ENCODE results near the gene ALDH1L2.
"Not testable (repeated sequence)": the region's sequence is repeated elsewhere in the genome, so short reads cannot be mapped to it uniquely, and the experiment has no call there.

ALDH1L2 gene

GRCh38 chr12:105084251-105085250 lies at the start of gene ALDH1L2:
Gene ALDH1L2, minus strand, starts transcription at chr12:105084458. Its CDS starts 22 bp downstream, at chr12:105084436.
- peak; percentile 28 to 40 for DNase-seq

DNA sequence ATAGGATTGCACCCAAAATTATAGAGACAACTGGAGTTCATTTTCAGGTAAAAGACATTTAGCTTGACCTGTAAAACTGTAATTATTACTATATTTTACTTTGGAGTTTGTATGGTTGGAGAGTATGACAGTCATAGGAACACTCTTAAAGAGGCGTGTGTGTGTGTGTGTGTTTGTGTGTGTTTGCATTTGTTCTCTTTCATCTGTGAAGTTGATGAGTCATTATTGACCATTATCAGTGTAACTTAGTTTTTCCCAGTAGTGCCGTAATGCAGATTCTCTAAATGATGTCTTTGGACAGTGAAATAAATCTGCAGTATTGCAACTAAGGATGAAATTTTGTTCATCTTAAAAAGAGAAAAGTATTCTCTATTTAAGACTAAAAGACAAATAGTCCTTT lies 36.3 kb upstream of the ALDH1L2 start:
- DNase-seq, result no peak

DNA sequence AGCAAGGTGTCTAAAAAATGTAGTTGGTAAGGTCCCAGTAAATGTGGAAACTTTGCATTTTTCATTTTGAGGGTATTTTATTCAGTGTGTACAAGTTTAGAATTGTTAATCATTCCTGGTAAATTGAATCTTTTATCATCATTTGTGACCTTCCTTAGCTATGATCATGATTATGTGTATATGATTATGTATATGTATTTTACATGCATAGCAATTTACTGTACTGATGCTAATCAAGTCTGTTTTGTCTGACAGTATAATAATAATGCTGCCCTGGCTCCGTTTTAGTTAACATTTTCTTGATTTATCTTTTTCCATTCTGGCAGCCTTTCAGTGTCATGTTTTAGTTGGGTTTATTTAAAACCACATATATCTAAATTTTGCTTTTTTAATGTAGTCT lies 32.7 kb upstream of the ALDH1L2 start:
- no peak for DNase-seq

- no peak for DNase-seq
Measured at GRCh38 chr12:105113094-105113493, 28.8 kb upstream of the ALDH1L2 start.

DNA sequence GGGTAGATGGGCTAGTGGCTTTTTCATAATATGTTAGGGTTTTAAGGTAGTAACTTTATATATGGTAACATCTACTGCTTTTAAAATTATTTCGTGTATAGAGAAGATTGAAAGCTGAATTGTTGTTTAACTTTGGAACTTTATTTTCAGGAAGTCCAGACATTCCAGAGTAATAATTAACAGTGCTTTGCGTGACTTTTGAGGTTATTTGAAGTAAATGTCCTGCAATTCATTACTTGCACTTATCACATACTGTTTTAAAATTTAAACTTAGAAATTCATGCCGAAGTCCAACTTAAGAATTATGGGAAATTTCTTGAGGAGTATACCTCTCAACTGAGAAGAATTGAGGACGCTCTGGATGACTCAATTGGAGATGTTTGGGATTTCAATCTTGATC lies 26.6 kb upstream of the ALDH1L2 start:
- DNase-seq, result no peak

DNA sequence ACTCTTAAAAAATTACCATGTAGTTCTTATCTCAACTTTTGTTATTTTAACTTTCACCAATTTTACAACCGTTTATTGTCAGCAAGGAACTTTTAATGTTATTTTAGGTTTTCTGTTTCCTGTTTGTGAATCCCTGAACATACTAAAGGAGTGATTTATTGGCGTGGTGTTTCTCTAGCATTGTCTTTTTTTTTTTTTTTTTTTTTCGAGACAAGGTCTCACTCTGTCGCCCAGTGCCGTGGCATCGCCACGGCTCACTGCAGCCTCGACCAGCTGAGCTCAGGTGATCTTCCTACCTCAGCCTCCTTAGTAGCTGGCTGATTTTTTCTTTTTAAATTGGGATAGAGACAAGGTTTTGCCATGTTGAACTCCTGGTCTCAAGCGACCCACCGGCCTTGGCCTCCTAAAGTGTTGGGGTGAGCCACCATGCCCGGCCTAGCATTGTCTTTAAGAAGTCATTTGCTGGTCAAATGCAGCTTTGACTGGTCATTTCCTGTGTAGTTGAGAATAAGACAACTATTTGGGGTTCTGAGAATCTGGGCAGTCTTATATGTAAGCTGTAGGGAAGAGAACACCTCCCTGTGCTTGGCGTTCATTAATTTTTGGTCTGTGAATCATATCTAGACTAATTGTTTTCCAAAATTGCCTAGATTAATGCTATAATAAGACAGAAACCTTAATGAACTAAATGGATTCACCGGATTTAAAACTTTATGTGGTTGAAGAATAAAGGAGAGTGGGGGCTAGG lies 25.4 kb upstream of the ALDH1L2 start:
- no peak for DNase-seq

DNA sequence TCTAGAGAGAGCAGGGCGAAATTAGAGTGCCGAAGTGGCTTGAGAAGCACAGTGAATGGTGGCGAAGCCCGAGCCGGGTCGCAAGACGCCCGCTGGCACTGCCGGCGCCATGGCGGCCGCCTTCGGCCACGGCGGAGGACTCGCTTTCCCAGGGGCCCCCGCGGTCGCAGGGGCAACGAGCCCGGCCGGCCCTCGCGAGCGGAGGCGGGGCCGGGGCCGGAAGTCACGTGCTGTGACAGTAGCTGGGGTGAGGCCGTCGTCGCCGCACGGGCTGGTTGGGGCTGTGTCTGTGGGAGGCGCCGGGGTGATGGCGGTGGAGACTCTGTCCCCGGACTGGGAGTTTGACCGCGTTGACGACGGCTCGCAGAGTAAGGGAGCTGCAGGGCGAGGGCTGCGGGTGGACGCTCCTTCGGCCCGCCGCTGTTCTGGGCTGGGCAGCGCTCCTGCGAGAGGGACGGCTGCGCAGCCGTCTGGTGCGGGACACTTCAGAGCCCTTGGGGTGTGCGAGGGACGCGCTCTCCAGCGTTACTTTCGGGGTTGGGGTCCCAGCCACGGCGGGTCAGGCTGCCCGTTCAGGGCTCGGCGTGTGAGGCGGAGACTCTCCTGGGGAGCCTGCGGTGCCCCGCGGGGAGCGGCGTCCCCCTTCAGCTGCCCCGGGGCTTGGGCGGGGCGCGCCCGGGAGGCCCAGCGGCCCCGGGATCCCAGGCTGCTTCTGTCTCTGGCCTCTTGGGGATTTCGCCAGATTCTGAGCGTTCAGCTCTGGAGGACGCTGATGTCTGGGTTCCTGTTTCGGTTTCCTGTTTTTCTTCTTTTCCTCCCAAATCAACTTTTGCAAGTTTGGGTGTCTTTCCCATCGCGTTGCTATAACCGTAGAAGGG lies 23.5 kb upstream of the ALDH1L2 start, which contains the start of gene WASHC4:
TSS of gene WASHC4 (plus strand) at position 238 of the 878 bp plus-strand sequence. CDS start at position 308, 70 bp downstream.
- peak; percentile 92 to 96 for DNase-seq

- peak; percentile 46 to 70 for DNase-seq
Measured at GRCh38 chr12:105107171-105107493, 22.9 kb upstream of the ALDH1L2 start.

DNA sequence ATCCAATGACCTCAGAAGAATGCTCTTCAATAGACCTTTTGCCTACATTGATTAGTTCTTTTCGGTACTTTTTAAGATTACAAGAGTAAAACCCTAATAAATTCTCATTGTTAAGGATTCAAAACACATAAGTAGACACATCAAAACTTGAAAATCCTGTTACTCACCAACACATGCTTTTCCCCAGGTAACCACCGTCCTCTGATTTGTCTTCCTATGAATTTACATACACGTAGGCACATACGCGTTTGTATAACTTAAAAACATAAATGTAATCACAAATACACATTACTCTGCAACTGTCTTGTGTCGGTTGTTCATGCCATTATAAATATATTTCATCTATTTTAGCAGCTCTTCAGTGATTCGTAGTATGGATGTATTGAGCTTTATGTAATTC lies 22.4 kb upstream of the ALDH1L2 start:
- peak; percentile 3 to 22 for DNase-seq

- no peak for DNase-seq
Measured at GRCh38 chr12:105104762-105105161, 20.5 kb upstream of the ALDH1L2 start.

- no peak for DNase-seq
Measured at GRCh38 chr12:105102673-105103072, 18.4 kb upstream of the ALDH1L2 start.

- DNase-seq, result no peak
Measured at GRCh38 chr12:105100998-105101397, 16.7 kb upstream of the ALDH1L2 start.

DNA sequence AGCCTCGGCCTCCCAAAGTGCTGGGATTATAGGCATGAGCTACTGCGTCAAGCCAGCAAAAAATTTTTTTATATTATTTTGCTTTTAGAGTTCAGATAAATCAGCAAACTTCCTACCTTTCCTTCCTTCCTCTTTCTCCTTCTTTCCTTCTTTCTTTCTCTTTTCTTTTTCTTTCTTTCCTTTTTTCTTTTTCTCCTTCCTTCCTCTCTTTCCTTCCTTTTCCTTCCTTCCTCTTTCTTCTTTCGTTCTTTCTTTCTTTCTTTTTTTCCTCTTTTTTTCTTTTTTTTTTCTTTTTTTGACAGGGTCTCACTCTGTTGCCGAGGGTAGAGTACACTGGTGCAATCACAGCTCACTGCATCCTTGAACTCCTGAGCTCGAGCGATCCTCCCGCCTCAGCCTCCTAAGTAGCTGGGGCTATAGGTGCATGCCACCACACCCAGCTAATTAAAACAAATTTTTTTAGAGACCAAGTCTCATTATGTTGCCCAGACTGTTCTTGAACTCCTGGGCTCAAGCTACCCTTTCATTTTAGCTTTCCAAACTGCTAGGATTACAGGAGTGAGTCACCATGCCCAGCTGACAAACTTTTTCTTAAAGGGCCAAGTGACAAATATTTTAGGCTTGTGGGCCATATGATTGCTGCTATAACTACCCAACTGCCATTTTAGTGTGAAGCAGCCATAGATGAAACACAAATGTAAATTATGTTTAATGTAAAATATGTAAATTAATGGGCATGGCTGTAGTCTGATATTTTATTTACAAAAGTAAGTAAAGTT lies 16.1 kb upstream of the ALDH1L2 start:
- no peak for DNase-seq

DNA sequence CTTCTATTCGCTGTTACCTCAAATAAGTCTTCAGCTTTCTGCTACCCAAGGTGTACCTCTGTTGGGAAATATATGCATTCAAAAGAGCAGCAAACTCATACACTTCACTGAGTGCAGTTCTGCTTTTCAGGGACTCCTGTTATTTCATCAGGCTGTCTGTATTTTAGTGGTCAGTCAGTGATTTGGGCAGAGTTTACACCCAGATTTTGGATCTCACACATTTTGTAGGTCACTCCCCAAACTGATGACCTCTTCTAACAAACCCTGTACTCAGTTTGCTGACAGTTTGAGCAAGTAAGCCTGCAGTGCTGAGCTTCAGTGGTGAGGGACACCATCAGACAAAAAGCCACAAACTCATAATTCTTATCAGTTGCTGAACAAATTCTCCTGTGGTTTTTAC lies 15.1 kb upstream of the ALDH1L2 start:
- no peak for DNase-seq

- DNase-seq, result not testable (repeated sequence)
Measured at GRCh38 chr12:105095338-105095737, 11.1 kb upstream of the ALDH1L2 start.

DNA sequence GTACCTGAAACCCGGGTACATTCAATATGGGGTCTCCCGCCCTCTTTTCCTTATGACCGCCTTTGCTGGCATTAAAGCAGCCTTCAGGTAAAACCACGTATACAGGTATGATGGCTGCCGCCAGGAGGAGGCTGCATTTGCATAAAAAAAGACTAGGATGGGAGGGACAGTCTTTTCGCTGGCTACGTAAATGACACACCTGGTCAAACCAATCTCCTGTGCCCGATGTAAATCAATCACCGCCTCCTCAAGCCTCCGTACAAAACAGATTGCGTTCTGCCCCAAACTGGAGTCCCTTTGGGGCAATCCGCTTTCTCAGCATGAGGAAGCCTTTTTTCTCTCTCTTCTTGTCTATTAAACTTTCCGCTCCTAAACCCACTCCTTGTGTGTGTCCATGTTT lies 8.1 kb upstream of the ALDH1L2 start:
- DNase-seq, result peak; percentile 81 to 94

DNA sequence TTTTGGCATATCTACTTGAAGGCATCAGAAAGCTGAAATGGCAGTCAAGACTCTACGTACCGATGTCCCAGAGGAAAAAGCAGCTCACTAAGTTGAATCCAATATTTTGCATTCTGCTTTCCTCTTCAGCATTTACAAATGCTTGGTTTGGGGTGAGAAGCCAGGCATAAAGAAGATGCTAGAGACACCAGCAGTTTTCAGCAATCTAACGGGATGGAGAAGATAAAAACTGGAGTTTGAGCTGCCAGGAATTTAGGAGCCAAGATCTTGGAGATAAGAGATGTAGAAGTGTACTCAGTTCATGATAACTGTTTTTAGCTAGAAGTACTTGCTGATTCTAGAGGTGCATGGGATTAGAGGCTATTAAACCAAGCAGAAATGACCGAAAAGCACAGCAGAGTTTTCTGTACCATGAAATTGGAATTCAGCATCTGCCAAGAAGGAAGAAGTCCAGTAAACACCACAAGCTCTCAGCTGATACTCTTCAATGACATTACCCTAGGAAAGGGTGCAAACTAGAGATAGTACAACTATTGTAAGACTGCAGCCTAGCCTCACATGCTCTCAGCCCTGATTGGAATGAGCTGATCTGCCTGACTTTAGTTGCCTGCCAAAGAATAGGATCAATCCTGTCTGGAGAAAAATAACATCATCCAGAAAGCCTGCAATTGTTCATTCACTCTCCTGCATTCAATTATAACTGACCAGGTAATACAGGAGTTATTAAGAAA lies 7.4 kb upstream of the ALDH1L2 start:
- DNase-seq, result no peak

- no peak for DNase-seq
Measured at GRCh38 chr12:105090361-105090760, 6.1 kb upstream of the ALDH1L2 start.

GRCh38 chr12:105089817-105090216 lies 5.6 kb upstream of the ALDH1L2 start:
- DNase-seq, result no peak

DNA sequence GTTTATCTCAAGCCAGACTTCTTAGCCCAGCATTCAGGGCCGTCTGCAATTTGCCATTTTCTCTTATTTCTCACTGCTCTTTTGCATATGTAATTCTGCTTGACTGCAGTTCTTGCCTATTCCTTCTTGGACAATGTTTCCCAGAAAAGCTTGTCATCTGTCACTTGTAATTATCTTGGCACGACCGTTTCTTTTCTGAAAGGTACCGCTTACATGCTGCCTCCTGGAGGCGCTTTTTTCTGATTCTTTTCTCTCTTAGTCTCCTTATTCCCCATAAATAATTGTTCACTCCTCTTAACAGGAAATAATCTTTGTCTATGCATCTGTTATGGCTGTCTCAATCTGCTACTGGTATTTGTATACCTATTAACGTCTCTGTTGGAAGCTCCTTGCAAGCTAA lies 1.2 kb upstream of the ALDH1L2 start:
- DNase-seq, result no peak

GRCh38 chr12:105083551-105084105 lies 630 bp downstream of the ALDH1L2 start:
- DNase-seq, result no peak
